GM18511 (cell line): ENCODE results near the gene FBXO48.
"Not testable (repeated sequence)": the region's sequence is repeated elsewhere in the genome, so short reads cannot be mapped to it uniquely, and the experiment has no call there.

ENCODE experiments used
- ATAC-seq: cut with Tn5 transposase; IDR thresholded peaks from one replicate; pipeline ENCODE4 v1.9.1; 2021; ENCODE audit warnings: mild to moderate bottlenecking, moderate library complexity; ENCODE audit not compliant: unreplicated experiment

FBXO48 gene

DNA sequence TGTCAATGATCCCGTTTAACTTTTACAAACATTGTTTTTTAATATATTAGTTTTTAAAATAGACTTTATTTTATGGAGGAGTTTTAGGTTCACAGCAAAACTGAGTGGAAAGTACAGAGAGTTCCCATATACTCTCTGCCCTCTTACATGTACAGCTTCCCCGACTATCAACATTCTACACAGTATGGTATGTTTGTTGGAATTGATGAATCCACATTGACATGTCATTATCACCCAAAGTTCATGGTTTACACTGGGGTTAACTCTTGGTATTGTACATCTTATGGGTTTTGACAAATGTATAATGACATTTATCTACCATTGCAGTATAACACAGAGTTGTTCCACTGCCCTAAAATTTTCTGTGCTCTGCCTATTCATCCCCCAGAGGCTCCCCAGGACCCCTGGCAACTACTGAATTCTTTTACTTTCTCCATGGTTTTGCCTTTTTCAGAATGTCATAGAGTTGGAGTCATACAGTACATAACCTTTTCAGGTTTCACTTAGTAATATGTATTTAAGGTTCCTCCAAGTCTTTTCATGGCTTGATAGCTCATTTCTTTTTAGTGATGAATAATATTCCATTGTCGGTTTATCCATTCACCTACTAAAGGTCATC, 5.8 kb upstream of the FBXO48 start:
- no peak for ATAC-seq

DNA sequence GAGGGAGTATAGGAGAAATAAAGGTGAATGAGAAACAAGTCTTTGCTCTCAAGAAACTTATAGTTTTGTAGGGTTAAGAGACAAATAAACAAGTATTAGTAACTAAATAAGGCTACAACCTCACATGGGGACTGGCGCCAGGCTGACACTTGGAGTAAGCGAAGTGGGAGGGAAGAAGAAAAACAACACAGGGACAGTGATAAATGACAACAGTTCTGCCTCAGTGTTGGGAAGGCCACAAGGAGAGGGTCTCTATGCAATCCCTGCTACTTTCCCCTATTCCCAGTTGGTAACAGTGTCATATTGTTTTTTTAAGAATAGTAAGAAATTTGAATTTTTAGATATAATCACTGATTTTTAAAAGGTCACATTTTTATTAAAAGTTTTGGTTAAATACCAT, 4.3 kb upstream of the FBXO48 start:
- no peak for ATAC-seq

- ATAC-seq = no peak
Observed at GRCh38 chr2:68469935-68470334, 2.8 kb upstream of the FBXO48 start.

- ATAC-seq = no peak
Observed at GRCh38 chr2:68468801-68469200, 1.7 kb upstream of the FBXO48 start.

DNA sequence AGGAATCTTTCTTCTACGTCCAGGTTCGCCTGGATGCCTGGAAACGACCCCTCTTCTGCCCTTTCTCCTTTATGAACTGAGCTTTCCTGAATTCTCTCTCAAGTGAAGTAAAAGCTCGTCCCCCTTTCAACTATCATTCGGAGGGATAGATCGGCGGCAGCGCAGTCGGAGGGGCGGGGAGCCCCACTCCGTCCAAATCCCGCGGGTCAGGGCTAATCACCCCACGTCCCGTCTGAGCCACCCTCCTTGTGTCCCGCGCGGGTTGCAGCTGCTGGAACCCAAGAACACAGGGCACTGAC, 367 bp downstream of the FBXO48 start:
- no peak for ATAC-seq

- no peak for ATAC-seq
Observed at GRCh38 chr2:68466361-68466777, 725 bp downstream of the FBXO48 start.

DNA sequence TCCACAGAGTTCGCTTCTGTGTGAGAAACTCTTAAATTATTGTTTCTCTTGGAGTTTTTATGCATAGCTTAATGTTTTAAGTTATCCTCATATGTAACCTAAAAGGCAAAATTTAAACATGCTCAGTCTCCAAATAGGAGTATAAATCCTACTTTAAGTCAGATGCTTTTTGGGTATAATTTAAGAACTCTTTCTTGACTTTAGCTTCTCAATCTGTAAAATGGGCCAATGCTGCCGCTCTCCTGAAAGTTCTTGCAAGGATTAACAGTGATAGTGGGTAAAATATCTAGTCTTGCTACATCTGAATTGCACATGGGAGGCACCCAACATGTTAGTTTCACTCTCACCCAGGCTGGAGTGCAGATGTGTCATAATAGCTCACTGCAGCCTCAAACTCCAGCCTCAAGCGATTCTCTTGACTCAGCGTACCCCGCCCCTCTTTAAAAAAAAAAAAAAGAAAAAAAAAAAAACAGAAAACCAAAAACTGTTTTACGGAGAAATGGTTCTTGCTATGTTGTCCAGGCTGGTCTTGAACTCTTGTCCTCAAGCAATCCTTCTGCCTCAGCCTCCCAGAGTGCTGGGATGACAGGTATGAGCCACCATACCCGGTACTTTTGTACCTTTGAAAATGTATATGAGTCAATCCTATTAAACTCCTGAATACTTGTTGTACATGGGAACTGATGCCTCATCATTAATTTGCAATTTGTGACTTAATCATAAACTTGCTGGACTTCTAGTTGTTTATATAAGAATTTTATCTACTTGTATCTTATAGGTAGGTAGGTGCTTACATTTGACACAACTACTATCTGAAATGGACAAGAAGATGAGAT, 1.8 kb downstream of the FBXO48 start:
- ATAC-seq = no peak

DNA sequence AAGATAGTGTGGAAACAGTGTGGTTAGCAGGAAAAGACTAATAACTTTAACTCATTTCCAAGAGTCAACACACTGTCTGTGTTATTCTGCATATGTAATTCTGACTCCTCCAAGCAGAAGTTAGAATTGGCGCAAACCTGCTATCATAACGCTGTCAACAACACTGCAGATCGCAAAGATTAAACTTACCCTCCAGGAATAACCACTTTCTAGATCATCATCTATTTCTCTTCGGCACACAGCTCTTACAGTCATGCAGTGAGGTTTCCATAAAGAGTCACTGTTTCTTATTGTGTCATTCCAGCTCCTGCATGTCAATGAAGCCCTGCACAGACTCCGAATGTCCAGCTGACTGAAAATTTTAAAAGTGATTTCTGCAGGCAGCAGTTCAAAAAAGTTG, 2.4 kb downstream of the FBXO48 start:
- ATAC-seq = no peak

GRCh38 chr2:68463287-68463877, 3.7 kb downstream of the FBXO48 start:
- ATAC-seq = no peak

DNA sequence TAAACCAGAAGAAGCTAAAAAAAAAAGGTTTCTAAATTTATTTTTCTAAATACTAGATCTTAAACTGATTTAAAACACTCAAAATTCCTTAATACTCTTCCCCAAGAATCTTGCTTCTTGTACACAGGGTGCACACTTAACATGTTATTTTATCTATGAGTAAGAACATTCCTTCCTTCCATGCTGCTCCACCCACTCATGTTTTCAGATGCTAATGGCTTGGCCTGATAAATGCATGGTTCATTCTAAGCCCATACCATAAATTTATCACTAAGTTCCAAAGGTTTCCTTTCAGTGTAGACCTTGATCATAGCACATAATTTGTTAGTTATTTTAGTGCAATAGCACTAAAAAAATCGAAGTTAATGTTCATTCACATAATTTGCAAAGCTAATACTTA, 8.1 kb downstream of the FBXO48 start:
- ATAC-seq = no peak

DNA sequence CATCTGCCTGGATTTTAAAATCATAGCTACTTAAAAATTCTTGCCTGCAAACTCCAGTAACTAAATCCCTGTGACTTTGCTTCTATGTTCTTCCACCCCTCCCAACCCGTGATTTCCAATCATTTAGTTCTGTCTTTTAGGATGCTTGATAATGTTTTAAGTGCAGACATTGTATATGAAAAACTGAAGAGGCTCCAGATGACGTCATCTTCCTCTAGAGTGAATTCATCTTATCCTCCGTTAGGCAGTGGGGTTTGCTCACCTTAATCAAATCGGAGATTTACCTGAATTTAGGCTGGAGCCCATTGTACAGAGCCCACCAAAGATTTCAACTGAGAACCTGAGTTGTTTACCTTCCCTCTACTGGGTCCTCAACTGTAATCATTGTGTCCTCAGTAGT, 10.9 kb downstream of the FBXO48 start:
- no peak for ATAC-seq

DNA sequence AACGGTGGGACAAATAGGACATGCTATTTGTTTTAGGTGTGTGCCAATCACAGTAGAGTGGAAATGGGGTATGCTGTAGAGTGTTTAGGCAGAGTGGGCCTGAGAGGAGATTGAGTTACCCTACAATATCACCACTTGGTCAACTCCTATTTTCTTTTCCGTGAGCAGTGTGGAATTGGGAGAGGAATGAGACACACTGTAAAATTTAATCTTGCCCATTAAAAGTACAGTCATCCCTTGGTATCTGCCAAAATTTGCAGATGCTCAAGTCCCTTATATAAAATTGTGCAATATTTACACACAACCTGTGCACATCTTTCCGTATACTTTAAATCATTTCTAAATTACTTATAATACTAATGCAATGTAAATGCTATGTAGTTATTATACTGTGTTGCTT, 12.4 kb downstream of the FBXO48 start:
- ATAC-seq = no peak

DNA sequence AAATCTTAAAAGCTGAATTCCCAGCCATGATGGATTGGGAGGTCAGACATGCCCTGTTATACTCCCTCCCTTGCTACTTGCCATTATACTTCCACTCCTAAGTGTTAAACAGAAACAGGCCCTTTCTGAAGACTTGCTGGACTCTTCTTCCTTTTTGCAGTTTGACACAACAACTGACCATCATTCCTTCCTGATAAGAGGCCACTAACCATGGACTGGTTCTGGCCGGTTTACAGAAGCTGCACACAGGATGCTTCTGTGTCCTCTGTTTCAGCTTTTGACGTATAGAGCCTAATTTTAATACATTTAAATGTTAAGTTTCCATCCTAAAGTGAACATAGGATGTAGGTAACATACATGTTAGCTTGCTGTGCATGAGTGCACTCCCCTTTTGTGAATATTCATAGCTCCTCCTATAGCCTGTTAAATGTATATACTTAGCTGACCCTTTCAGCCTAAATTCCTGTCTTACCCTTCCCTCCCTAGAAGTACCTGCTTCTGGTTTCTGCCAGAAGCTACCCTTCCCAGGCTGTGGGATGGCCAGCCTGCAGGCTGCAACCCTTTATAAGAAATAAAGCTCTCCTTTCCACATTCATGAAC, 13.2 kb downstream of the FBXO48 start:
- no peak for ATAC-seq

GRCh38 chr2:68452158-68452900, 14.8 kb downstream of the FBXO48 start:
- ATAC-seq = no peak

GRCh38 chr2:68448671-68449653, 18.1 kb downstream of the FBXO48 start:
- no peak for ATAC-seq

DNA sequence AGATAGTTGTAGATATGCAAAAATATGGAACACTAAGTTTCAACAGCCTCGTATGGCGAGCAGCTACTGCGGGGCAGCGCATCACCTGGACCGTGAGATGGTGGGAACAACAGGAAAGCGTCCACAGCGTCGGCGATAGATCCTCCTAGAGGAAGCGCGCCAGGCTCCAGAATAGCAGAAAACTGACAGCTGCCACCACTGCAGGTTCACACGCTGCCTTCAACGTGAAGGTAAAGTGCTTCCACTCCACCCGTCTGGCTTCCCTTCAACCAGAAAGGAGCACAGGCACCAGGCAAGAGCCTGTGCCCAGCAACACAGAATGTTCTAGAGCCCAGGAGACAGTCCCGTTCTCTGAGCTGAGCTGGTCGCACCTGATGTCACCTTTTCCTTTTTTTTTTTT, 20.0 kb downstream of the FBXO48 start:
- ATAC-seq = no peak

DNA sequence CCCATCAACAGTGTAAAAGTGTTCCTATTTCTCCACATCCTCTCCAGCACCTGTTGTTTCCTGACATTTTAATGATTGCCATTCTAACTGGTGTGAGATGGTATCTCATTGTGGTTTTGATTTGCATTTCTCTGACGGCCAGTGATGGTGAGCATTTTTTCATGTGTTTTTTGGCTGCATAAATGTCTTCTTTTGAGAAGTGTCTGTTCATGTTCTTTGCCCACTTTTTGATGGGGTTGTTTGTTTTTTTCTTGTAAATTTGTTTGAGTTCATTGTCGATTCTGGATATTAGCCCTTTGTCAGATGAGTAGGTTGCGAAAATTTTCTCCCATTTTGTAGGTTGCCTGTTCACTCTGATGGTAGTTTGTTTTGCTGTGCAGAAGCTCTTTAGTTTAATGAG, 20.7 kb downstream of the FBXO48 start:
- not testable (repeated sequence) for ATAC-seq

GRCh38 chr2:68441994-68442322, 25.1 kb downstream of the FBXO48 start:
- ATAC-seq = no peak

GRCh38 chr2:68441179-68441993, 25.7 kb downstream of the FBXO48 start:
- ATAC-seq = peak; percentile 100
